LNCaP clone FGC (cell line): ENCODE results near the gene SEMA3D.

Experiments used
- DNase-seq: peaks from one replicate; pipeline ENCODE4 v3.0.0-alpha.2; 2011; ENCODE audit warnings: low read depth
- H3K4me3 ChIP-seq: 2 replicates; pipeline ENCODE4 v1.5.1; 2011; ENCODE audit warnings: mild to moderate bottlenecking, low read depth, low read length, control low read depth
- CTCF ChIP-seq: IDR thresholded peaks from 2 replicates; pipeline ENCODE4 v1.5.1; 2012; ENCODE audit warnings: mild to moderate bottlenecking; ENCODE audit not compliant: control insufficient read depth, insufficient read depth; ENCODE audit errors: extremely low read depth

SEMA3D gene

GRCh38 chr7:85022064-85022697 is 164.7 kb downstream of the SEMA3D start:
- no peak for DNase-seq
- no peak for TF ChIP-seq CTCF
- no peak overlapping the region for H3K4me3 ChIP-seq

- DNase-seq, result no peak
- H3K4me3 ChIP-seq, result no peak overlapping the region
- TF ChIP-seq CTCF, result peak; percentile 67
Measured at GRCh38 chr7:85021101-85021704, 165.7 kb downstream of the SEMA3D start.

GRCh38 chr7:85019778-85020177 is 167.1 kb downstream of the SEMA3D start:
- DNase-seq, result no peak
- no peak for TF ChIP-seq CTCF
- H3K4me3 ChIP-seq, result no peak overlapping the region

GRCh38 chr7:85019176-85019575 is 167.7 kb downstream of the SEMA3D start:
- no peak overlapping the region for H3K4me3 ChIP-seq
- TF ChIP-seq CTCF, result no peak
- no peak for DNase-seq

- H3K4me3 ChIP-seq, result no peak overlapping the region
- TF ChIP-seq CTCF, result no peak
Measured at GRCh38 chr7:85018498-85018897, 168.4 kb downstream of the SEMA3D start.

GRCh38 chr7:85016286-85016685 is 170.6 kb downstream of the SEMA3D start:
- no peak for DNase-seq
- no peak for TF ChIP-seq CTCF
- H3K4me3 ChIP-seq, result no peak overlapping the region

More at GRCh38 chr7:85018498-85018897, 168.4 kb downstream of the SEMA3D start:
- no peak for DNase-seq
